Stimulated activated CD8-positive, alpha-beta memory T cell treated with anti-CD3 and anti-CD28 coated beads, Interleukin-12 subunit alpha, Interleukin-12 subunit beta, amount 100 ng/mL, for 24 hours (primary cell): ENCODE results near the gene CD82.
"Not testable (repeated sequence)": the region's sequence is repeated elsewhere in the genome, so short reads cannot be mapped to it uniquely, and the experiment has no call there.

Experiments
- DNase-seq: peaks from one replicate; pipeline ENCODE4 v3.0.0-alpha.2; 2020; ENCODE audit errors: extremely low read depth

CD82 gene

DNA sequence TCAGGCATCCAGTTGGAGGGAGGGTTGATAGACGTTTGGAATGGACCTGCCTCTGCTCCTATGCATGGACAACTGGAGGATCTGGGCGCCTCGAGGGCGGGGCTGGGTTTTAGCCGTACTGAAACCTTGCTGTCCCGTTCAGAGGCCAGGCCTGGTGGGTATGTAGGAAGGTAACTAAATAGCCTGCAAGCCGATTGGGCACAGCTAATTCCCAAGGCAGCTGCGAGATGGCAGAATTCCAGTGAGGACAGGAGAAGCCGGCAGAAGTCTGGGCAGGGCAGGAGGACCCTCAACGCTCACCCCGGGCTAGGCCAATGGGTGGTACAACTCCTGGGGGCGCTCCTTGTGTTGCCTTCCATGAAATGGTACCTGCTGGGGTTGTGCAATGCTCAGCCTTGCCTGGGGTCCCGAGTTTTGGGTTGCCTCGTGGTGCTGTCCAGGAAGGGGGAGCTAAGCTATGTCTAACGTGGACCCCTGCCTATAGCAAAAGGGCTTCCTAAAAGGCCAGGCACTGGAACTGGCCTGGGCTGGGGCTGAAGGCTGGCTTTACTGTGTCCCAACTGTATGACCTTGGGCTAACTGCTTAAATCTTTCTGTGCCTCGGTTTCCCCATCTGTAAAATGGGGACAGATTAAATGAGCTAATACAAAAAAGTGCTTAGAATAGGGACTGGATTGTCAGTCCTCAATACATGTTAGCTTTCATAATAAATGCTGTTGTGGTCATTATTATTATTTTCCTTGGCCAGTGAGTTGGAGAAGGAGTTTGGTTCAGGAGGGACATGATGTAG lies 30.1 kb upstream of the CD82 start:
- no peak for DNase-seq

GRCh38 chr11:44536788-44537516 lies 28.5 kb upstream of the CD82 start:
- no peak for DNase-seq

GRCh38 chr11:44537679-44538078 lies 27.8 kb upstream of the CD82 start:
- no peak for DNase-seq

GRCh38 chr11:44538375-44539054 lies 26.9 kb upstream of the CD82 start:
- no peak for DNase-seq

DNA sequence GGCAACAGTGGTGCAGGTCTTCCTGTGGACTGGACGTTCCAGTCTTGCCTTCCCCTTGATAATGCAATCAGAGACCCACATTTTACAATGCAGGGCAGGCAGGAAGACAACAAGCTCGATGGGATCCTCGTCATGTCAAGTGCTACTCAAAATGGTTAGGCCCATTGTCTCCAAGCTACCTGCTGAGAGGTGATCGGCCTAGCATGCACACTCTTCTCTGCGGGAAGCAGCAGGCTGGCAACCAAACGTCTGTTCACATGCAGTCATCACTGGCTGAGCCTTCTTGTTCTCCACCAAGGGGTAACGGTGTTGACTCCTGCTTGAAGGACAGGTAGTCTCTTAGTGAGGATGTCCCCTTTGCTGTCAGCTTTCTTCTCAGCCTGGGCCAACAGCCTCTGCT lies 25.5 kb upstream of the CD82 start:
- DNase-seq: no peak

- DNase-seq: no peak
Observed at GRCh38 chr11:44540667-44541066, 24.8 kb upstream of the CD82 start.

GRCh38 chr11:44542372-44542771 lies 23.1 kb upstream of the CD82 start:
- DNase-seq: no peak

GRCh38 chr11:44546984-44547383 lies 18.5 kb upstream of the CD82 start:
- not testable (repeated sequence) for DNase-seq

GRCh38 chr11:44547534-44547933 lies 17.9 kb upstream of the CD82 start:
- DNase-seq: not testable (repeated sequence)

DNA sequence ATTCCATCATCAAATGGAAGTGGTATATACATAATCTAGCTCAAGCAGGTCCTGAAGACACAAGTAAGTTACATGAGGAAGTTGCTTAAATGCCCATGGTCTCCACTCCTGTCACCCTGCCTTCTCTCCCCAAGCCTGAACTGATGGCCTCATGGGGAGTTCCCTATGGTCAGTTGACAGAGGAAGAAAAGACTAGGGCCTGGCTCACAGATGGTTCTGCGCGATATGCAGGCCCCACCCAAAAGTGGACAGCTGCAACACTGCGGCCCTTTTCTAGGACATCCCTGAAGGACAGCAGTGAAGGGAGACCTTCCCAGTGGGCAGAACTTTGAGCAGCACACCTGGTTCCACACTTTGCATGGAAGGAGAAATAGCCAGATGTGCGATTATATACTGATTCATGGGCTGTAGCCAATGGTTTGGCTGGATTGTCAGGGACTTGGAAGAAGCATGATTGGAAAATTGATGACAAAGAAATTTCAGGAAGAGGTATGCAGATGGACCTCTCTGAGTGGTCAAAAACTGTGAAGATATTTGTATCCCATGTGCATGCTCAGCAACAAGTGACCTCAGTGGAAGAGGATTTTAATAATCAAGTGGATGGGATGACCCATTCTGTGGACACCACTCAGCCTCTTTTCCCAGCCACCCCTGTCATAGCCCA lies 17.3 kb upstream of the CD82 start:
- DNase-seq: no peak

- not testable (repeated sequence) for DNase-seq
Observed at GRCh38 chr11:44548961-44549749, 16.3 kb upstream of the CD82 start.

DNA sequence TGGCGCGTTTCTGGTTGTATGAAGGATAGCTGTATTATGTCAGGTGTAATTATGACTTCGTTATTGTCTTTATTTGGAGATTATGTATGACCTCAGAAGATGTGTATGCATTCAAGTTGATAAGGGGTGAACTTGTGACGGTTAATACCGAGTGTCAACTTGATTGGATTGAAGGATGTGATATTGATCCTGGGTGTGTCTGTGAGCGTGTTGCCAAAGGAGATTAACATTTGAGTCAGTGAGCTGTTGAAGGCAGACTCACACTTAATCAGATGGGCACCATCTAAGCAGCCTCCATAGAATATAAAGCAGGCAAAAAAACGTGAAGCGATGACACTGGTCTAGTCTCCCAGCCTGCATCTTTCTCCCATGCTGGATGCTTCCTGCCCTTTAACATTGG lies 15.3 kb upstream of the CD82 start:
- no peak for DNase-seq

DNA sequence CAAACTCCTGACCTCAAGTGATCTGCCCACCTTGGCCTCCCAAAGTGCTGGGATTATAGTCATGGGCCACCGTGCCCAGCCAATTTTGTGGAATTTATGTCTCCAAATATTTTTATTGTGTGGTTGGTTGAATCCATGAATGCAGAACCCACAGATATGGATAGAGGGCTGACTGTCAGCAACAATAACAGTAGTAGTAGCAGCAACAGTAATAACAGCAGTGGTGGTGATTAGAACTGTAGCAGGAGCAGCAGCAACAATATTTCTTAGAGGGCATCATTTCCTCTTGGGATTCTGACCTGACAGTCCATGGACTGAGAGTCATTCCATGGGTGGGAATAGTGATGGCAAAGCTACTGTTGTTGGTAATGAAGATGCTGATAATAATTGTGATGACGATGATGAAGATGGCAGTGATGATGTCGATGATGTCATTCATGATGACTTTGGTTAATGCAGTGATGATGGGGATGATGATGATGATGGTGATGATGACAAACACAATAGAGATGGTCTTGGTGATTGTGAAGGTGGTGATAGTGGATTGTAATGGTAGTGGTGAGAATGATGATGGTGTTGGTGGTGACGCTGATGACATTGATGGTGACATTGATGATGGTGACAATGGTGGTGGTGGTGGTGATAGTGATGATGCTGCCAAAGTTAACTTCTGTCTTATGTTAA lies 13.9 kb upstream of the CD82 start:
- no peak for DNase-seq

DNA sequence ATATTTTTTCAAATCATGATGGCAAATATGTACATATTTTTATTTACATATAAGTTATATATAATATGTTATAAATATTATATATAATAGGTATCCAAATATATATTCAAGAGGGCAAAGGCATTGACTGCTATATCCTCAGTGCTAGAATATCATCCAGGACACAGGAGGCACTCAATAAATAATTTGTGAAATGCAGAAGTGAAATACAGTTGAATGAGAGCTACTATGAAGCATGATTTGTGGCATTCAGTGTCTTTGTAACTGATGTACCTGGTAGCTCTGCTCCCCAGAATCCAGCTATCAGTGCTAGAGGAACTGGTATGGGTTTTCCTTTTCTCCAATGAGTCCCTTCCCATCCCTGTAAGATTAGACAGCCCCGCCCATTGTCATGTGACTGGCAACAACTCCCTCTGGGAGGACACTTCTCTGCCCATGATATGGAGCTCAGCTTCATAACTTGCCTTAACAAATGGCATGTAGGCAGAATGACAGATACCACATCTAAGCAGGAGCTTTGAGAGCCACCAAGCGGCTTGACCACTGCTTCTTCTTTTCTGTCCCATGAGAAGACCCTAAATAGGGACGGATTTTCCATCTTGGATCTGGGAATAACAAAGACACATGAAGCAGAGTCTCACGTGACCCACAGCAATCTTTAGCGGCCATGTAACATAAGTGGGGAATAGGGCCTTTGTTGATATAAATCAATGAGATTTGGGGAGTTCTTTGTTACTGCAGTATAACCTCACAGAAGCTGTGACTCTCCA lies 10.2 kb upstream of the CD82 start:
- DNase-seq: no peak

DNA sequence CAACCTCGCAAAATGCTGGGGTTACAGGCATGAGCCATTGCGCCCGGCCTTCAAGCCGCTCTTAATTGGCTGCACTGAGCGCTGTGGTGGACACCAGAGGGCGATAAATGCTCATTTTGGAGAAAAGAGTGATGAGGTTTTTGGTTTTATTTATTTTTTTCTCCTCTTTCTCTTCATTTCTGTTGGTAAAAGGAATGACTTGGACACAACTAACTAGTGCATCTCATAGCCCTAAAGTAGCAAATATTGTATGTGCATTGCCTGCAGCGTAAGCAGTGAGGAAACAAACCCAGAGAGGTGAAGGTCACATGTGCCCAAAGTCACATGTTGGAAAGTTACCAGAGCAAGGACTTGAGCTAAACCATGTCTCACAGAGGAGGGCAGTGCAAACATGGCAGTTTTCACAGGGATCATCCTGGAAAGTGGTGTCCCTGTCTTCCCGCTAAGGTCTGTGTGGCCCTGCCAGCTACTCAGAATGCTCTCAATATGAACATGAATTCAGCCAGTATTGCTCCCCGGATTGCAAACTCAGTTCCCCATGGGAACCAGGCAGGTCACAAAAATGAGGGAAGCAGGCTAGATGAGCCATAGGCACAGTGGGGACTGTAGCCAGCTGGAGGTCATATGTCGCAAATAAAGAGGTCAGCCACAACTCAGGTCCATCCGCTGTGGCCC lies 8.6 kb upstream of the CD82 start:
- no peak for DNase-seq

- no peak for DNase-seq
Observed at GRCh38 chr11:44557464-44557863, 8.0 kb upstream of the CD82 start.

GRCh38 chr11:44559207-44559939 lies 6.1 kb upstream of the CD82 start:
- DNase-seq: no peak

DNA sequence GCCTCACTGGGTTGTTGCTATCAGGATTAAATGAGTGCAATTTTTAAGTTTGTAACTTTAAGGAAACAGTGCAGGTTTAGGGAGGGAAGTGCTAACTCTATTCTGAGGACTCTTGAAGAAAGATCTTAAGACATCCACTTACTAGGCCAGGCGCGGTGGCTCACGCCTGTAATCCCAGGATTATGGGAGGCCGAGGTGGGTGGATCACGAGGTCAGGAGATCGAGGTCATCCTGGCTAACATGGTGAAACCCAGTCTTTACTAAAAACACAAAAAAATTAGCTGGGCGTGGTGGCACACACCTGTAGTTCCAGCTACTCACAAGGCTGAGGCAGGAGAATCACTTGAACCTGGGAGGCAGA lies 5.5 kb upstream of the CD82 start:
- DNase-seq: not testable (repeated sequence)

GRCh38 chr11:44561275-44561805 lies 4.1 kb upstream of the CD82 start:
- DNase-seq: no peak
